HEK293 (cell line): Measurements from ENCODE around the gene NXPH1.
A peak's percentile ranks its signal among the peaks of the same experiment; 100 is the strongest.

ENCODE experiments used
- CTCF ChIA-PET: fragments of 350-600 bp; formaldehyde crosslinking; extraction: SDS; loops from one replicate; lab custom pipeline; 2021; ENCODE audit warnings: antibody characterized with exemption; lab: Yijun Ruan, JAX
- POLR2A ChIA-PET: fragments of 300-600 bp; formaldehyde crosslinking; extraction: SDS; loops from one replicate; lab custom pipeline; 2020; ENCODE audit warnings: antibody characterized with exemption, inconsistent platforms; lab: Yijun Ruan, JAX
- H3K27ac ChIP-seq: fragments of 200-500 bp; sonication (Bioruptor generic); 2 replicates; pipeline ENCODE4 v1.5.1; 2014; ENCODE audit warnings: low read depth, low read length, control low read depth, inconsistent platforms; ENCODE audit errors: extremely low read depth
- H3K36me3 ChIP-seq, 2 experiments: fragments of 200-500 bp in 1 of 2; sonication (Bioruptor generic) in 1 of 2; 1 replicate in 1 of 2; 2 replicates in 1 of 2; pipeline ENCODE4 v1.5.1; 2014 to 2017; ENCODE audit warnings: inconsistent platforms in 2 of 2, low read length in 2 of 2; ENCODE audit not compliant: control insufficient read depth in 2 of 2, insufficient read depth in 1 of 2
- H3K4me1 ChIP-seq: fragments of 200-500 bp; sonication (Bioruptor generic); 2 replicates; pipeline ENCODE4 v1.5.1; 2014; ENCODE audit warnings: mild to moderate bottlenecking, low read length, inconsistent platforms; ENCODE audit not compliant: control insufficient read depth, insufficient read depth
- H3K4me3 ChIP-seq: 2 replicates; pipeline ENCODE4 v1.5.1; 2011; ENCODE audit warnings: low read depth, mild to moderate bottlenecking, control low read depth, low read length, moderate library complexity
- H3K9me3 ChIP-seq: fragments of 200-500 bp; sonication (Bioruptor generic); 2 replicates; pipeline ENCODE4 v1.5.1; 2014; ENCODE audit warnings: low read depth, low read length, inconsistent platforms; ENCODE audit not compliant: control insufficient read depth, insufficient read depth
- FEZF1 ChIP-seq: fragments of 450-650 bp; formaldehyde crosslinking; IDR thresholded peaks from 2 replicates; pipeline ENCODE4 v1.5.1; 2016; ENCODE audit warnings: missing biosample characterization, missing genetic modification characterization
- KLF9 ChIP-seq: fragments of 450-650 bp; formaldehyde crosslinking; IDR thresholded peaks from 2 replicates; pipeline ENCODE4 v1.5.1; 2016; ENCODE audit warnings: missing biosample characterization, missing genetic modification characterization, low read depth
- RBAK ChIP-seq: fragments of 450-650 bp; formaldehyde crosslinking; IDR thresholded peaks from 2 replicates; pipeline ENCODE4 v1.5.1; 2016; ENCODE audit warnings: missing biosample characterization, missing genetic modification characterization
- SCRT2 ChIP-seq: fragments of 450-650 bp; formaldehyde crosslinking; IDR thresholded peaks from 2 replicates; pipeline ENCODE4 v1.5.1; 2016; ENCODE audit warnings: missing biosample characterization, missing genetic modification characterization
- ZFHX2 ChIP-seq: fragments of 450-650 bp; formaldehyde crosslinking; conservative IDR thresholded peaks from 2 replicates; pipeline ENCODE4 v1.5.1; 2016; ENCODE audit warnings: missing biosample characterization, missing genetic modification characterization
- ZFP69B ChIP-seq: fragments of 450-650 bp; formaldehyde crosslinking; IDR thresholded peaks from 2 replicates; pipeline ENCODE4 v1.5.1; 2016; ENCODE audit warnings: missing biosample characterization, missing genetic modification characterization
- ZNF2 ChIP-seq: fragments of 450-650 bp; formaldehyde crosslinking; IDR thresholded peaks from 2 replicates; pipeline ENCODE4 v1.5.1; 2016; ENCODE audit warnings: missing biosample characterization, missing genetic modification characterization
- ZNF221 ChIP-seq: fragments of 450-650 bp; formaldehyde crosslinking; IDR thresholded peaks from 2 replicates; pipeline ENCODE4 v1.5.1; 2017; ENCODE audit warnings: missing biosample characterization, missing genetic modification characterization, borderline replicate concordance
- ZNF23 ChIP-seq: fragments of 450-650 bp; formaldehyde crosslinking; IDR thresholded peaks from 2 replicates; pipeline ENCODE4 v1.5.1; 2016; ENCODE audit warnings: missing biosample characterization, missing genetic modification characterization, borderline replicate concordance
- ZNF239 ChIP-seq: fragments of 450-650 bp; formaldehyde crosslinking; IDR thresholded peaks from 2 replicates; pipeline ENCODE4 v1.5.1; 2016; ENCODE audit warnings: missing biosample characterization, missing genetic modification characterization
- ZNF311 ChIP-seq: fragments of 450-650 bp; formaldehyde crosslinking; IDR thresholded peaks from 2 replicates; pipeline ENCODE4 v1.5.1; 2017; ENCODE audit warnings: missing biosample characterization, missing genetic modification characterization, borderline replicate concordance
- ZNF391 ChIP-seq: fragments of 450-650 bp; formaldehyde crosslinking; IDR thresholded peaks from 2 replicates; pipeline ENCODE4 v1.5.1; 2016; ENCODE audit warnings: low read depth, missing biosample characterization, missing genetic modification characterization, borderline replicate concordance
- ZNF423 ChIP-seq: fragments of 450-650 bp; formaldehyde crosslinking; IDR thresholded peaks from 2 replicates; pipeline ENCODE4 v1.5.1; 2016; ENCODE audit warnings: missing biosample characterization, missing genetic modification characterization
- ZNF560 ChIP-seq: fragments of 450-650 bp; formaldehyde crosslinking; IDR thresholded peaks from 2 replicates; pipeline ENCODE4 v1.5.1; 2017; ENCODE audit warnings: missing biosample characterization, missing genetic modification characterization, borderline replicate concordance
- ZNF623 ChIP-seq: fragments of 450-650 bp; formaldehyde crosslinking; IDR thresholded peaks from 2 replicates; pipeline ENCODE4 v1.5.1; 2016; ENCODE audit warnings: missing biosample characterization, missing genetic modification characterization
- ZNF654 ChIP-seq: fragments of 450-650 bp; formaldehyde crosslinking; IDR thresholded peaks from 2 replicates; pipeline ENCODE4 v1.5.1; 2016; ENCODE audit warnings: low read depth, missing biosample characterization, missing genetic modification characterization
- ZNF660 ChIP-seq: fragments of 450-650 bp; IDR thresholded peaks from 2 replicates; pipeline ENCODE4 v1.5.1; 2018; ENCODE audit warnings: missing biosample characterization, mild to moderate bottlenecking, missing genetic modification characterization
- TF ChIP-seq, protein P1 (sequence below): fragments of 450-650 bp; formaldehyde crosslinking; IDR thresholded peaks from 2 replicates; pipeline ENCODE4; 2016; ENCODE audit warnings: missing biosample characterization, missing genetic modification characterization
- TF ChIP-seq, protein P2 (sequence below): fragments of 450-650 bp; formaldehyde crosslinking; IDR thresholded peaks from 2 replicates; pipeline ENCODE4 v1.5.0; 2017; ENCODE audit warnings: missing biosample characterization, missing genetic modification characterization, borderline replicate concordance
- TF ChIP-seq, protein P3 (sequence below): fragments of 450-650 bp; formaldehyde crosslinking; IDR thresholded peaks from 2 replicates; pipeline ENCODE4 v1.5.1; 2016; ENCODE audit warnings: missing biosample characterization, missing genetic modification characterization
- TF ChIP-seq, protein P4 (sequence below): fragments of 450-650 bp; formaldehyde crosslinking; IDR thresholded peaks from 2 replicates; pipeline ENCODE4 v1.5.1; 2016; ENCODE audit warnings: missing biosample characterization, missing genetic modification characterization
- TF ChIP-seq, protein P5 (sequence below): fragments of 450-650 bp; formaldehyde crosslinking; IDR thresholded peaks from 2 replicates; pipeline ENCODE4 v1.5.1; 2016; ENCODE audit warnings: missing biosample characterization, missing genetic modification characterization, low read depth
- TF ChIP-seq, protein P6 (sequence below): fragments of 450-650 bp; formaldehyde crosslinking; IDR thresholded peaks from 2 replicates; pipeline ENCODE4 v1.5.1; 2016; ENCODE audit warnings: missing biosample characterization, missing genetic modification characterization

Gene NXPH1

DNA sequence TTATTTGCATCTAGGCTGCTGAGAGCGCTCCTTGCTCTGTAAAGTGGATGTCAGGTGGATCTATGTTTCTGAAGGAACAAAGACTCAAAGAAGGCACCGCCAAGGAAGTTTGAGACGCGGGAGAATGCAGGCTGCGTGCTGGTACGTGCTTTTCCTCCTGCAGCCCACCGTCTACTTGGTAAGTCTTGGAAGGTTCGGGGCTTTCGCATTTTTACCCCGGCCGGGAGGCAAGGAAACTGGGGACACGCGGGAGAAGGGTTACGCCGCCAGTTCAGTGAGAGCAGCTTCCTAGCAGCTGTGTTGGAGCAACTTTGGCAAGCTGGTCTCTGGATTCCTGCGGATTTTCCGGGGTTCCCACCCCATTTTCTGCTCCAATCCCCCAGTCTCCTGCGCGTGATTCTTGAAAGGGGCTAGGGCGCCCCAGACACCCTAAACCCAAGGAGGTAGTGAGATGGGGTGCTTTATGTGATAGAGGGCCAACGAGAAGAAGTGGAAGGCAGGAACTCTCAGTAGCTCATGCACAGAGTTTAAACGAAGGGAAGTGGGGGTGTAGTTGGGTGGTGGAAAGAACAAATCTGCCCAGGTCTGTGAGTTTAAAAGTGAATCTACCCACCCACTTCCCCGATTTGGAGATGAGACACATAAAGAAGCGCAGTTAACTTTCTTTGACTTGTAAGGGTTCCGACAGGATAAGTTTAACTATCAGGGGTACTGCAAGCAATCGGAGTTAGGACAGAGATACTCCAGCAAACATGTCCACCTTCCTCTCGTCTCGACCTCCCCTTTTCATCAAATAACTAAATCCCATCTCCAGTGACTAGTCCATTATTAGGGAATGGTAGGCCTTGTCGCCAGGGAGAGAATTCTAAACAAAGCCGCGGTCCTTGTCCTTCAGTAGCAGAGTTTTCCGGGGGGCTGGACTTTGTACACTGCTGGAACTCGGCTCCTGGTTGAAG, 2.5 kb downstream of the NXPH1 start (continued):
- TF ChIP-seq, protein P1, sequence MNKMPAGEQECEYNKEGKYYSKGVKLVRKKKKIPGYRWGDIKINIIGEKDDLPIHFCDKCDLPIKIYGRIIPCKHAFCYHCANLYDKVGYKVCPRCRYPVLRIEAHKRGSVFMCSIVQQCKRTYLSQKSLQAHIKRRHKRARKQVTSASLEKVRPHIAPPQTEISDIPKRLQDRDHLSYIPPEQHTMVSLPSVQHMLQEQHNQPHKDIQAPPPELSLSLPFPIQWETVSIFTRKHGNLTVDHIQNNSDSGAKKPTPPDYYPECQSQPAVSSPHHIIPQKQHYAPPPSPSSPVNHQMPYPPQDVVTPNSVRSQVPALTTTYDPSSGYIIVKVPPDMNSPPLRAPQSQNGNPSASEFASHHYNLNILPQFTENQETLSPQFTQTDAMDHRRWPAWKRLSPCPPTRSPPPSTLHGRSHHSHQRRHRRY (tag by site-specific recombination), result no peak

DNA sequence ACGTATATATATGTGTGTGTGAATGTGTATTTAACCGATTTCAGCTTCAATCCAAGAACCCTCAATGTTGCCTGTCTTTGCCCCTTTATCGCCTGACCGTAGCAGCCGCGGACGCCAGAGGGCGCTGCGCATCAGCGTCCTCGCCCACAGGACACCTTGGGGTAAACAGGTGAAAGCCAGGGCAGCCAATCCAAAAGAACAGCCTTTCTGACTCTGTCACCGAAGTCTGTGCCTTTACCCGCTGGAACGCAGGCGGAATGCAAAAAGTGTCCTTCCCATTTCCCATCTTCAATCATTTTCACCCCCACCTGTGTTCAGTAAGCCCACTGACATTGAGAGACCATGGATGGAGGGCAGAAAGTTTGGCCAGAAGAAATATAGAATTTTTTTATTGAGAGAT, 3.6 kb downstream of the NXPH1 start:
- no peak for TF ChIP-seq ZNF623 (tag by site-specific recombination)
- TF ChIP-seq, protein P2, sequence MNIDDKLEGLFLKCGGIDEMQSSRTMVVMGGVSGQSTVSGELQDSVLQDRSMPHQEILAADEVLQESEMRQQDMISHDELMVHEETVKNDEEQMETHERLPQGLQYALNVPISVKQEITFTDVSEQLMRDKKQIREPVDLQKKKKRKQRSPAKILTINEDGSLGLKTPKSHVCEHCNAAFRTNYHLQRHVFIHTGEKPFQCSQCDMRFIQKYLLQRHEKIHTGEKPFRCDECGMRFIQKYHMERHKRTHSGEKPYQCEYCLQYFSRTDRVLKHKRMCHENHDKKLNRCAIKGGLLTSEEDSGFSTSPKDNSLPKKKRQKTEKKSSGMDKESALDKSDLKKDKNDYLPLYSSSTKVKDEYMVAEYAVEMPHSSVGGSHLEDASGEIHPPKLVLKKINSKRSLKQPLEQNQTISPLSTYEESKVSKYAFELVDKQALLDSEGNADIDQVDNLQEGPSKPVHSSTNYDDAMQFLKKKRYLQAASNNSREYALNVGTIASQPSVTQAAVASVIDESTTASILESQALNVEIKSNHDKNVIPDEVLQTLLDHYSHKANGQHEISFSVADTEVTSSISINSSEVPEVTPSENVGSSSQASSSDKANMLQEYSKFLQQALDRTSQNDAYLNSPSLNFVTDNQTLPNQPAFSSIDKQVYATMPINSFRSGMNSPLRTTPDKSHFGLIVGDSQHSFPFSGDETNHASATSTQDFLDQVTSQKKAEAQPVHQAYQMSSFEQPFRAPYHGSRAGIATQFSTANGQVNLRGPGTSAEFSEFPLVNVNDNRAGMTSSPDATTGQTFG (tag by site-specific recombination), result no peak
- TF ChIP-seq FEZF1 (tag by site-specific recombination), result no peak
- TF ChIP-seq ZNF660 (tag by site-specific recombination), result no peak
- TF ChIP-seq ZNF239 (tag by site-specific recombination), result no peak
- TF ChIP-seq ZNF221 (tag by site-specific recombination), result no peak
- peak; percentile 73 for TF ChIP-seq ZNF2 (tag by site-specific recombination)
- peak; percentile 49 for TF ChIP-seq ZNF654
- TF ChIP-seq, protein P3, sequence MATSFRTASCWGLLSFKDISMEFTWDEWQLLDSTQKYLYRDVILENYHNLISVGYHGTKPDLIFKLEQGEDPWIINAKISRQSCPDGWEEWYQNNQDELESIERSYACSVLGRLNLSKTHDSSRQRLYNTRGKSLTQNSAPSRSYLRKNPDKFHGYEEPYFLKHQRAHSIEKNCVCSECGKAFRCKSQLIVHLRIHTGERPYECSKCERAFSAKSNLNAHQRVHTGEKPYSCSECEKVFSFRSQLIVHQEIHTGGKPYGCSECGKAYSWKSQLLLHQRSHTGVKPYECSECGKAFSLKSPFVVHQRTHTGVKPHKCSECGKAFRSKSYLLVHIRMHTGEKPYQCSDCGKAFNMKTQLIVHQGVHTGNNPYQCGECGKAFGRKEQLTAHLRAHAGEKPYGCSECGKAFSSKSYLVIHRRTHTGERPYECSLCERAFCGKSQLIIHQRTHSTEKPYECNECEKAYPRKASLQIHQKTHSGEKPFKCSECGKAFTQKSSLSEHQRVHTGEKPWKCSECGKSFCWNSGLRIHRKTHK (tag by site-specific recombination), result no peak
- TF ChIP-seq, protein P4, sequence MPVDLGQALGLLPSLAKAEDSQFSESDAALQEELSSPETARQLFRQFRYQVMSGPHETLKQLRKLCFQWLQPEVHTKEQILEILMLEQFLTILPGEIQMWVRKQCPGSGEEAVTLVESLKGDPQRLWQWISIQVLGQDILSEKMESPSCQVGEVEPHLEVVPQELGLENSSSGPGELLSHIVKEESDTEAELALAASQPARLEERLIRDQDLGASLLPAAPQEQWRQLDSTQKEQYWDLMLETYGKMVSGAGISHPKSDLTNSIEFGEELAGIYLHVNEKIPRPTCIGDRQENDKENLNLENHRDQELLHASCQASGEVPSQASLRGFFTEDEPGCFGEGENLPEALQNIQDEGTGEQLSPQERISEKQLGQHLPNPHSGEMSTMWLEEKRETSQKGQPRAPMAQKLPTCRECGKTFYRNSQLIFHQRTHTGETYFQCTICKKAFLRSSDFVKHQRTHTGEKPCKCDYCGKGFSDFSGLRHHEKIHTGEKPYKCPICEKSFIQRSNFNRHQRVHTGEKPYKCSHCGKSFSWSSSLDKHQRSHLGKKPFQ (tag by site-specific recombination), result no peak
- TF ChIP-seq ZNF391, result no peak
- TF ChIP-seq RBAK (tag by site-specific recombination), result no peak
- no peak for TF ChIP-seq ZNF423 (tag by site-specific recombination)
- TF ChIP-seq, protein P5, sequence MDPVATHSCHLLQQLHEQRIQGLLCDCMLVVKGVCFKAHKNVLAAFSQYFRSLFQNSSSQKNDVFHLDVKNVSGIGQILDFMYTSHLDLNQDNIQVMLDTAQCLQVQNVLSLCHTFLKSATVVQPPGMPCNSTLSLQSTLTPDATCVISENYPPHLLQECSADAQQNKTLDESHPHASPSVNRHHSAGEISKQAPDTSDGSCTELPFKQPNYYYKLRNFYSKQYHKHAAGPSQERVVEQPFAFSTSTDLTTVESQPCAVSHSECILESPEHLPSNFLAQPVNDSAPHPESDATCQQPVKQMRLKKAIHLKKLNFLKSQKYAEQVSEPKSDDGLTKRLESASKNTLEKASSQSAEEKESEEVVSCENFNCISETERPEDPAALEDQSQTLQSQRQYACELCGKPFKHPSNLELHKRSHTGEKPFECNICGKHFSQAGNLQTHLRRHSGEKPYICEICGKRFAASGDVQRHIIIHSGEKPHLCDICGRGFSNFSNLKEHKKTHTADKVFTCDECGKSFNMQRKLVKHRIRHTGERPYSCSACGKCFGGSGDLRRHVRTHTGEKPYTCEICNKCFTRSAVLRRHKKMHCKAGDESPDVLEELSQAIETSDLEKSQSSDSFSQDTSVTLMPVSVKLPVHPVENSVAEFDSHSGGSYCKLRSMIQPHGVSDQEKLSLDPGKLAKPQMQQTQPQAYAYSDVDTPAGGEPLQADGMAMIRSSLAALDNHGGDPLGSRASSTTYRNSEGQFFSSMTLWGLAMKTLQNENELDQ (tag by site-specific recombination), result no peak
- TF ChIP-seq ZNF23 (tag by site-specific recombination), result no peak
- no peak for TF ChIP-seq ZNF560
- no peak for TF ChIP-seq KLF9 (tag by site-specific recombination)
- TF ChIP-seq ZFP69B, result no peak
- no peak for TF ChIP-seq ZFHX2
- TF ChIP-seq, protein P6, sequence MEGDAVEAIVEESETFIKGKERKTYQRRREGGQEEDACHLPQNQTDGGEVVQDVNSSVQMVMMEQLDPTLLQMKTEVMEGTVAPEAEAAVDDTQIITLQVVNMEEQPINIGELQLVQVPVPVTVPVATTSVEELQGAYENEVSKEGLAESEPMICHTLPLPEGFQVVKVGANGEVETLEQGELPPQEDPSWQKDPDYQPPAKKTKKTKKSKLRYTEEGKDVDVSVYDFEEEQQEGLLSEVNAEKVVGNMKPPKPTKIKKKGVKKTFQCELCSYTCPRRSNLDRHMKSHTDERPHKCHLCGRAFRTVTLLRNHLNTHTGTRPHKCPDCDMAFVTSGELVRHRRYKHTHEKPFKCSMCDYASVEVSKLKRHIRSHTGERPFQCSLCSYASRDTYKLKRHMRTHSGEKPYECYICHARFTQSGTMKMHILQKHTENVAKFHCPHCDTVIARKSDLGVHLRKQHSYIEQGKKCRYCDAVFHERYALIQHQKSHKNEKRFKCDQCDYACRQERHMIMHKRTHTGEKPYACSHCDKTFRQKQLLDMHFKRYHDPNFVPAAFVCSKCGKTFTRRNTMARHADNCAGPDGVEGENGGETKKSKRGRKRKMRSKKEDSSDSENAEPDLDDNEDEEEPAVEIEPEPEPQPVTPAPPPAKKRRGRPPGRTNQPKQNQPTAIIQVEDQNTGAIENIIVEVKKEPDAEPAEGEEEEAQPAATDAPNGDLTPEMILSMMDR (tag by site-specific recombination), result peak; percentile 38; the same call in 1 of the 2 replicates
- TF ChIP-seq SCRT2 (tag by site-specific recombination), result 0 out of 2 replicates have a peak, but pooled peaks have one; percentile 22
- no peak for TF ChIP-seq ZNF311 (tag by site-specific recombination)
- ChIA-PET POLR2A (no interaction called here), CTCF (interaction anchor here (0.6 to 1.4 kb wide), 9 partner anchors 8 to 1234 kb away, joined by 3 to 5 read pairs (median 3); no protein-coding TSS in a partner anchor)
- Histone ChIP-seq H3K36me3 (no peaks in the 10 kb centered on the region), H3K4me3 (no peak overlapping the region), H3K9me3 (no peaks in the 10 kb centered on the region), H3K27ac (no peak overlapping the region), H3K4me1 (no peaks in the 10 kb centered on the region)
